ENCODE results near the gene ABI3BP.

The ABI3BP gene

GRCh38 chr3:100765437-100765975 lies 227.7 kb downstream of the ABI3BP start:
- DNase-seq, result no peak

GRCh38 chr3:100761951-100762350 lies 231.3 kb downstream of the ABI3BP start:
- no peak for DNase-seq

GRCh38 chr3:100761211-100761942 lies 231.8 kb downstream of the ABI3BP start:
- no peak for DNase-seq

GRCh38 chr3:100760377-100760776 lies 232.8 kb downstream of the ABI3BP start:
- no peak for DNase-seq

- no peak for DNase-seq
These were observed 233.3 kb downstream of the ABI3BP start for GRCh38 chr3:100759950-100760349.

GRCh38 chr3:100759159-100759558 lies 234.1 kb downstream of the ABI3BP start:
- no peak for DNase-seq

GRCh38 chr3:100756441-100756840 lies 236.8 kb downstream of the ABI3BP start:
- DNase-seq, result no peak

GRCh38 chr3:100754563-100755334 lies 238.5 kb downstream of the ABI3BP start:
- no peak for DNase-seq

GRCh38 chr3:100753846-100754245 lies 239.4 kb downstream of the ABI3BP start:
- DNase-seq, result no peak

- DNase-seq, result no peak
These were observed 244.3 kb downstream of the ABI3BP start for GRCh38 chr3:100748967-100749366.

- no peak for DNase-seq
These were observed 245.0 kb downstream of the ABI3BP start for GRCh38 chr3:100748220-100748619.

GRCh38 chr3:100746092-100746491 lies 247.1 kb downstream of the ABI3BP start:
- DNase-seq, result no peak

GRCh38 chr3:100745617-100746016 lies 247.6 kb downstream of the ABI3BP start:
- DNase-seq, result no peak

- no peak for DNase-seq
These were observed 248.6 kb downstream of the ABI3BP start for GRCh38 chr3:100744671-100745070.

- DNase-seq, result no peak
These were observed 249.7 kb downstream of the ABI3BP start for GRCh38 chr3:100743535-100743934.

- DNase-seq, result no peak
These were observed 253.0 kb downstream of the ABI3BP start for GRCh38 chr3:100740207-100740606.

GRCh38 chr3:100737334-100737733 lies 255.9 kb downstream of the ABI3BP start:
- peak; percentile 6 for DNase-seq

GRCh38 chr3:100732435-100732834 lies 260.8 kb downstream of the ABI3BP start:
- DNase-seq, result no peak

- DNase-seq, result no peak
These were observed 262.7 kb downstream of the ABI3BP start for GRCh38 chr3:100730524-100730923.

GRCh38 chr3:100726706-100727105 lies 266.5 kb downstream of the ABI3BP start:
- DNase-seq, result no peak

- no peak for DNase-seq
These were observed 267.2 kb downstream of the ABI3BP start for GRCh38 chr3:100725935-100726513.

GRCh38 chr3:100720426-100720825 lies 272.8 kb downstream of the ABI3BP start:
- DNase-seq, result no peak

- DNase-seq, result no peak
These were observed 274.1 kb downstream of the ABI3BP start for GRCh38 chr3:100719136-100719535.

Data from CD4-positive, alpha-beta T cell treated with Interleukin-4 for 4 hours (primary cell).